Pancreas (tissue), 10 donors: Measurements from ENCODE around the gene PRDM15. TPM values are rescaled to one million over a fixed set of nuclear protein-coding genes. Genes with fewer than 3 reads are reported as not detected.

Experiments
- ATAC-seq, 4 donors: fragments of 200-7000 bp; cut with Tn5 transposase; one replicate each; pipeline versions ENCODE4 v1.8.0 to v1.9.1; 2020; ENCODE audit warnings: mild to moderate bottlenecking in 4 of 4, moderate library complexity in 4 of 4
- DNase-seq, 6 donors: peaks; one replicate each; pipeline ENCODE4 v3.0.0-alpha.2; 2020
- FAIRE-seq: peaks from 2 replicates; lab custom pipeline; 2012; peaks lifted over from hg19 to GRCh38; lab: Jason Lieb, UNC
- H3K27ac ChIP-seq, 4 donors: fragments of 200-600 bp; sonication (generic); 1 replicate in 3 of 4; 2 replicates in 1 of 4; pipeline versions ENCODE4 v1.5.0 to v1.8.0; 2020
- H3K27me3 ChIP-seq, 4 donors: fragments of 200-600 bp; one replicate each; pipeline ENCODE4 v1.8.0; 2021
- H3K36me3 ChIP-seq, 3 donors: fragments of 200-600 bp; sonication (generic) in 1 of 3; one replicate each; pipeline versions ENCODE4 v1.5.0 to v1.8.0; 2020 to 2021
- H3K4me1 ChIP-seq, 3 donors: fragments of 200-600 bp; one replicate each; pipeline ENCODE4 v1.8.0; 2021
- H3K4me3 ChIP-seq, 4 donors: fragments of 200-600 bp; sonication (generic) in 2 of 4; one replicate each; pipeline versions ENCODE4 v1.5.0 to v1.8.0; 2020 to 2021
- H3K9me3 ChIP-seq, 4 donors: fragments of 200-600 bp; one replicate each; pipeline ENCODE4 v1.8.0; 2021
- WGBS, 2 donors: extraction: QIAGEN DNeasy Blood & Tissue Kit; methylation state at CpG; one replicate each; pipeline ENCODE4 v1.1.7; 2013; 5-methylcytosine and 5-hydroxymethylcytosine counted together
- intact Hi-C, 3 donors: fragments of 100-400 bp; cut with DNase I; formaldehyde crosslinking; loops; one replicate each; pipeline versions ENCODE4 v1.11.1 to v1.14.2; 2022
- polyA plus RNA-seq, 2 donors: library from polyadenylated mRNA; stranded (reverse); fragments of 200-250 nt; gene quantifications; one replicate each; pipeline ENCODE4 v1.2.3, GENCODE V29; 2013
- total RNA-seq, 6 donors: library from RNA; stranded (reverse); fragmentation: NEBNext Ultra II Directional in 4 of 6; extraction: Animal tissue kit (Norgen Biotek cat#: 25700) in 4 of 6; gene quantifications; one replicate each; pipeline versions ENCODE4 v1.2.1 to v1.2.4, GENCODE V29; 2021 to 2023
- TF ChIP-seq, protein P1 (sequence below), 4 donors: fragments of 200-600 bp; sonication (generic) in 3 of 4; IDR thresholded peaks; one replicate each; pipeline versions ENCODE4 v1.5.0 to v1.8.0; 2021; ENCODE audit warnings: antibody characterized with exemption in 4 of 4
- donor health status: healthy with polysubstance abuse.
- donor health status: DM: no; HTN: no; CAD: no; lungs with moderate emphysema.
- donor health status: DM: no; HTN: no; CAD: no.
- donor health status: control.
- donor health status: control.
- donor health status: Bipolar disorder and iron deficiency.
- donor health status: DM: yes; HTN: yes; CAD: no.
- donor health status: DM: no; HTN: no; CAD: no.
- donor health status: DM: no; HTN: no; CAD: no.
- donor health status: DM: yes; HTN: yes; CAD: no.

Gene PRDM15
- total and polyA plus RNA-seq, 8 donors, result 1.6 to 3.9 (median 3.4) TPM

- H3K4me1 ChIP-seq, result peaks cover 5 to 18% (median 8%) of the 10 kb centered on the region in 3 donors
- H3K9me3 ChIP-seq, result no peaks in the 10 kb centered on the region
- no peaks in the 10 kb centered on the region for H3K36me3 ChIP-seq
- 81 to 82% methylated on average over 7 of the region's 7 CpGs for WGBS, 2 donors
- intact Hi-C loops, result no loop called here
- DNase-seq (peak in 1 of 6 donors; percentile 22), ATAC-seq (no peak), FAIRE-seq (no peak)
- TF ChIP-seq, protein P1, sequence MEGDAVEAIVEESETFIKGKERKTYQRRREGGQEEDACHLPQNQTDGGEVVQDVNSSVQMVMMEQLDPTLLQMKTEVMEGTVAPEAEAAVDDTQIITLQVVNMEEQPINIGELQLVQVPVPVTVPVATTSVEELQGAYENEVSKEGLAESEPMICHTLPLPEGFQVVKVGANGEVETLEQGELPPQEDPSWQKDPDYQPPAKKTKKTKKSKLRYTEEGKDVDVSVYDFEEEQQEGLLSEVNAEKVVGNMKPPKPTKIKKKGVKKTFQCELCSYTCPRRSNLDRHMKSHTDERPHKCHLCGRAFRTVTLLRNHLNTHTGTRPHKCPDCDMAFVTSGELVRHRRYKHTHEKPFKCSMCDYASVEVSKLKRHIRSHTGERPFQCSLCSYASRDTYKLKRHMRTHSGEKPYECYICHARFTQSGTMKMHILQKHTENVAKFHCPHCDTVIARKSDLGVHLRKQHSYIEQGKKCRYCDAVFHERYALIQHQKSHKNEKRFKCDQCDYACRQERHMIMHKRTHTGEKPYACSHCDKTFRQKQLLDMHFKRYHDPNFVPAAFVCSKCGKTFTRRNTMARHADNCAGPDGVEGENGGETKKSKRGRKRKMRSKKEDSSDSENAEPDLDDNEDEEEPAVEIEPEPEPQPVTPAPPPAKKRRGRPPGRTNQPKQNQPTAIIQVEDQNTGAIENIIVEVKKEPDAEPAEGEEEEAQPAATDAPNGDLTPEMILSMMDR (IDR thresholded peaks at IDR 0.05), result no peak
- no peaks in the 10 kb centered on the region for H3K27me3 ChIP-seq
- peak overlapping the region in 2 of 4 donors; percentile 74 to 79 for H3K4me3 ChIP-seq
- peak overlapping the region in 3 of 4 donors; percentile 73 to 96 (median 93) for H3K27ac ChIP-seq
Measured at GRCh38 chr21:41769521-41769920, 109.6 kb downstream of the PRDM15 start.

DNA sequence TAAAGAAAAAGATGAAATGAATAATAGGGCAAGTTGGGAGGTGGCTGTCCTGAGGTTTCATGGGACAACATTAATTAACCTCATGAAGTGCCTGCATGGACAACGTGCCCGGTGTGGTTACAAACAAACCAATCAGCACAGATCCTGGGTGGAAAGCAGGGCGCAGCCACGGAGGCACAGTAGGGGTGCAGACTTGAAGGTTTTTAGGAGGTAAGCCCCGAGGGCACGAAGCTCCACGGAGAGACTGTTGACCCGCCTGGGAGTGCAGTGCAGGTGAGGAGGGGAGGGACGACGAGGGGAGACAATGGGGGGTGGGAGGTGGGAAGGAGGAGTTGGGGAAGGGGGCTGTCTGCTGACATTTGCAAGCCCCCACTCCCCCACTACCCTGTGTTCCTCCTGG is 110.0 kb downstream of the PRDM15 start:
- TF ChIP-seq, protein P1 (IDR thresholded peaks at IDR 0.05), result no peak
- no peaks in the 10 kb centered on the region for H3K36me3 ChIP-seq
- DNase-seq, result peak in 1 of 6 donors; percentile 25
- no peak for FAIRE-seq
- intact Hi-C loops, result no loop called here
- 23% methylated on average over 10 of the region's 10 CpGs for WGBS, 2 donors
- H3K4me3 ChIP-seq, result peak overlapping the region in 2 of 4 donors; percentile 74 to 79
- H3K9me3 ChIP-seq, result no peaks in the 10 kb centered on the region
- no peaks in the 10 kb centered on the region for H3K27me3 ChIP-seq
- ATAC-seq, result no peak
- H3K4me1 ChIP-seq, result peaks cover 8 to 20% (median 12%) of the 10 kb centered on the region in 3 donors
- peak overlapping the region; percentile 73 to 96 (median 85) for H3K27ac ChIP-seq

- intact Hi-C loops, result no loop called here
- Histone ChIP-seq H3K27me3 (no peaks in the 10 kb centered on the region), H3K4me3 (peak overlapping the region in 2 of 4 donors; percentile 74 to 79), H3K36me3 (no peaks in the 10 kb centered on the region), H3K9me3 (no peaks in the 10 kb centered on the region), H3K27ac (peak overlapping the region; percentile 73 to 96 (median 85)), H3K4me1 (peaks cover 14 to 26% (median 17%) of the 10 kb centered on the region in 3 donors)
- TF ChIP-seq, protein P1 (IDR thresholded peaks at IDR 0.05), result peak in 1 of 4 donors; percentile 17
- 1 to 2% methylated on average over 17 of the region's 17 CpGs for WGBS, 2 donors
- ATAC-seq (peak; percentile 44 to 71 (median 64)), DNase-seq (peak; percentile 75 to 88 (median 86)), FAIRE-seq (peak; percentile 61)
Measured at GRCh38 chr21:41768437-41769042, 110.6 kb downstream of the PRDM15 start.

GRCh38 chr21:41767606-41768436 is 111.3 kb downstream of the PRDM15 start:
- peak in 2 of 6 donors; percentile 34 to 54 for DNase-seq
- no peak for FAIRE-seq

More at GRCh38 chr21:41767606-41768436, 111.3 kb downstream of the PRDM15 start:
- H3K27ac ChIP-seq, result peak overlapping the region; percentile 73 to 96 (median 85)
- H3K9me3 ChIP-seq, result no peaks in the 10 kb centered on the region
- WGBS, 2 donors, result 3% methylated on average over 26 of the region's 26 CpGs
- TF ChIP-seq, protein P1 (IDR thresholded peaks at IDR 0.05), result no peak
- H3K36me3 ChIP-seq, result no peaks in the 10 kb centered on the region
- intact Hi-C loops, result no loop called here
- ATAC-seq, result peak in 3 of 4 donors; percentile 0 to 10 (median 5)
- H3K4me3 ChIP-seq, result peak overlapping the region in 2 of 4 donors; percentile 74 to 79
- peaks cover 19 to 33% (median 24%) of the 10 kb centered on the region in 3 donors for H3K4me1 ChIP-seq
- H3K27me3 ChIP-seq, result no peaks in the 10 kb centered on the region
